Measurements from ENCODE around the gene HINT2. TPM values are rescaled to one million over a fixed set of nuclear protein-coding genes. Genes with fewer than 3 reads are reported as not detected.

HINT2 gene
- total RNA-seq, 3 donors from 2014 or later = 25.0 to 55.7 (median 32.1) TPM

- no peak for DNase-seq (ENCODE audit: low spot score in 2 of 2)
- H3K27ac ChIP-seq = no peak overlapping the region
- peaks cover 0 to 4% of the 10 kb centered on the region in 2 donors for H3K27me3 ChIP-seq
- H3K9me3 ChIP-seq = no peaks in the 10 kb centered on the region
- no peak for TF ChIP-seq POLR2AphosphoS5 (IDR thresholded peaks at IDR 0.05)
- TF ChIP-seq CTCF (IDR thresholded peaks at IDR 0.05) = no peak
- TF ChIP-seq POLR2A (IDR thresholded peaks at IDR 0.05) = no peak
- intact Hi-C loops (cut with DNase I; ENCODE audit: low total_unique reads) = no loop called here
- H3K4me3 ChIP-seq = no peak overlapping the region
- H3K36me3 ChIP-seq = no peaks in the 10 kb centered on the region
- H3K4me1 ChIP-seq = no peaks in the 10 kb centered on the region
Measured at GRCh38 chr9:35859310-35859989, 44.6 kb upstream of the HINT2 start.

DNA sequence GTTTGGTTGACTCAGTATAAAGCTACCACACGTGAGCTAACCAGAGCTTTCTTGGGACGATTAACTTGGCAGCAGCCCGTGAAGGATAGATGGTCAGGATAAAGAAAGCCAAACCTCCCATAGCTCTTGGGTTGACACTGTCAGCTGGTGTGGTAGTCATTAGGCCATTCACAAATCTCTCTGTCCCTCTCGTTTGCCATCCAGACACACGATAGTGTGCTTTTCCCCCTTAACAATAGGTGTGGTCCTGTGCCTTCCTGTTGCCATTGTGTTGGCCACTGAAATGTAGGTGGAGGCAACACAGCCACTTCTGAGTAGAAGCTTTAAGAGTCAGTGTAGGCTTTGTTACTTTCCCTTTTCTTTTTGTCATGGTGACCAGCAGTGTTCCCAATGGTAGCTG lies 43.6 kb upstream of the HINT2 start:
- Histone ChIP-seq H3K36me3 (no peaks in the 10 kb centered on the region), H3K27ac (no peak overlapping the region), H3K27me3 (peaks cover 0 to 3% of the 10 kb centered on the region in 2 donors), H3K4me3 (no peak overlapping the region), H3K4me1 (no peaks in the 10 kb centered on the region), H3K9me3 (no peaks in the 10 kb centered on the region)
- intact Hi-C loops (cut with DNase I; ENCODE audit: low total_unique reads) = no loop called here
- TF ChIP-seq POLR2A (IDR thresholded peaks at IDR 0.05) (no peak), CTCF (IDR thresholded peaks at IDR 0.05) (no peak), POLR2AphosphoS5 (IDR thresholded peaks at IDR 0.05) (no peak)
- DNase-seq (ENCODE audit: low spot score in 2 of 2) = no peak

DNA sequence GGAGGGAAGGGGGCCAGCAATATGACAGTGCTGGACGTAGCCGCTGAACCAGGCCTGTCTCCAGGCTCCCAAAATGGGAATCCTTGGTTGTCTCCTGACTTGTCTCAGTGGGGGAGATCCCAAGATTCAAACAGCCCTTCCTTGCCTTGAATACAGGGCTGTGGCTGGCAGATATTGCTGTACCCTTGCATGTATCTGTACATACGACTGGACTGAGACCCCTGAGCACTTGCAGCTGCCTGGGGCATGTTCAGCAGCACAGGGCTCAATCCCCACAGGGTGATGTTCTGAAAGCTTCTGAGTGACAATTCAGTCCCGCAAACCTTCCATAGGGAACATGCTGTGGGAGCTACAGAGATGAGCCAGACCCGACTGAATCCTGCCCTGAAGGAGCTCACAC lies 42.0 kb upstream of the HINT2 start:
- Histone ChIP-seq H3K36me3 (no peaks in the 10 kb centered on the region), H3K27ac (no peak overlapping the region), H3K27me3 (no peaks in the 10 kb centered on the region), H3K4me1 (no peaks in the 10 kb centered on the region), H3K9me3 (no peaks in the 10 kb centered on the region), H3K4me3 (no peak overlapping the region)
- TF ChIP-seq POLR2A (IDR thresholded peaks at IDR 0.05) (no peak), CTCF (IDR thresholded peaks at IDR 0.05) (no peak), POLR2AphosphoS5 (IDR thresholded peaks at IDR 0.05) (no peak)
- intact Hi-C loops (cut with DNase I; ENCODE audit: low total_unique reads) = no loop called here
- DNase-seq (ENCODE audit: low spot score in 2 of 2) = peak in 1 of 2 donors; percentile 7

DNA sequence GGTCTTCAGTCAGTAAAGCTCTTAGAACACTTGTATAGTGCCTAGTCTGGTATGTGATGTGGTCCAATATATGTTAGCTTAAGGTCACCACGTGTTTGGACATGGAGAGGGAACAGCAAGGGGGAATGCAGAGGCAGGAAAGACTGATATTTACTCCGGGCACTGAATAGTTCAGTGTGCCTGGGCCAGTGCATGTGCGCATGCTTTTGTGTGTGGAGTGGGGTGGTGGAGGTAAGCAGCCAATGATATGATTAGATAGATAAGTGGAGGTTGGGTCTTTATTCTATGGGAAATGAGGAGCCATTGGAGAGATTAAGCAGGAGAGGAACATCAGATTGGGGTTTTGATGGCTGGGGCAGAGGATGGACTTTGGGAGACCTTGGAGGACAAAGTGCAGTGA lies 41.4 kb upstream of the HINT2 start:
- no peaks in the 10 kb centered on the region for H3K4me1 ChIP-seq
- no peak overlapping the region for H3K27ac ChIP-seq
- H3K27me3 ChIP-seq = no peaks in the 10 kb centered on the region
- no peaks in the 10 kb centered on the region for H3K9me3 ChIP-seq
- intact Hi-C loops (cut with DNase I; ENCODE audit: low total_unique reads) = no loop called here
- no peak overlapping the region for H3K4me3 ChIP-seq
- no peaks in the 10 kb centered on the region for H3K36me3 ChIP-seq
- DNase-seq (ENCODE audit: low spot score in 2 of 2) = no peak
- TF ChIP-seq POLR2AphosphoS5 (IDR thresholded peaks at IDR 0.05) = no peak
- no peak for TF ChIP-seq POLR2A (IDR thresholded peaks at IDR 0.05)
- TF ChIP-seq CTCF (IDR thresholded peaks at IDR 0.05) = no peak

DNA sequence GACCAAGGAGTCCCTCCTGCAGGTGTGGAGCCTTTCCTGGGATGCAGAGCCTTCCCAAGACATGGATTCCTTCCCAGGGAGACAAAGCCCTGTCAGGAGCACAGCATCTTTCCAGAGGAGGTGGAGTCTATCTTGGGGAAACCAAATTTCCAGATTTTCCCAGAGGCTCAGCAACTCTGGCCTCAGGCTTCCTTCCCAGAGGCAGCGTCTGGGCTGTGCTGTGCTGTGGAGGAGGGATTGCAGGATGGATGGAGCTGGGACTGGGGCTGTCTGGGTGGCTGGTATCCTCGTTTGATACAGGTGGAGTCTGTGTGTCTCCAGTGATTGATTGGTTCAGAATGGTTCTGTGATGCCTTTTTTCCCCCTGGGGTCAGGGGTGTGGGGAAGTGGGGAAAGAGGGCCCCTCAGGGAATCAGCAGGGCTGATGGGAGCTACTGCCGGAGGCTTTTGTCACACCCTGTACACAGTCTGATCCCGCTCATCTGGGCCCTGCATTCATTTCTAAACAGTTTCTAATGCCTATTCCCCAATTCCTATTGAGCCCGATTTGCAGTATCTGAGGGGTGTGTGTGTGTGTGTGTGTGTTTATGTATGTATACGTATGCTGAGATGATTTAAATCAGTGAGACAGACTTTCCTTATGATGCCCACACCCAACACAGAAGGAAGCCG lies 39.4 kb upstream of the HINT2 start:
- no peaks in the 10 kb centered on the region for H3K4me1 ChIP-seq
- intact Hi-C loops (cut with DNase I; ENCODE audit: low total_unique reads) = no loop called here
- no peaks in the 10 kb centered on the region for H3K27me3 ChIP-seq
- no peak overlapping the region for H3K4me3 ChIP-seq
- no peak for TF ChIP-seq POLR2AphosphoS5 (IDR thresholded peaks at IDR 0.05)
- no peak for TF ChIP-seq CTCF (IDR thresholded peaks at IDR 0.05)
- no peak for TF ChIP-seq POLR2A (IDR thresholded peaks at IDR 0.05)
- no peak for DNase-seq (ENCODE audit: low spot score in 2 of 2)
- H3K27ac ChIP-seq = no peak overlapping the region
- no peaks in the 10 kb centered on the region for H3K9me3 ChIP-seq
- H3K36me3 ChIP-seq = no peaks in the 10 kb centered on the region
